Pancreas (tissue), 10 donors: ENCODE data around the gene TTC31. TPM values are rescaled to one million over a fixed set of nuclear protein-coding genes. Genes with fewer than 3 reads are reported as not detected.
A peak's percentile ranks its signal among the peaks of the same experiment; 100 is the strongest.

Source experiments
- ATAC-seq, 4 donors: fragments of 200-7000 bp; cut with Tn5 transposase; one replicate each; pipeline versions ENCODE4 v1.8.0 to v1.9.1; 2020; ENCODE audit warnings: mild to moderate bottlenecking in 4 of 4, moderate library complexity in 4 of 4
- DNase-seq, 6 donors: peaks; one replicate each; pipeline ENCODE4 v3.0.0-alpha.2; 2020
- FAIRE-seq: peaks from 2 replicates; lab custom pipeline; 2012; peaks lifted over from hg19 to GRCh38; lab: Jason Lieb, UNC
- H3K27ac ChIP-seq, 4 donors: fragments of 200-600 bp; sonication (generic); 1 replicate in 3 of 4; 2 replicates in 1 of 4; pipeline versions ENCODE4 v1.5.0 to v1.8.0; 2020
- H3K27me3 ChIP-seq, 4 donors: fragments of 200-600 bp; one replicate each; pipeline ENCODE4 v1.8.0; 2021
- H3K36me3 ChIP-seq, 3 donors: fragments of 200-600 bp; sonication (generic) in 1 of 3; one replicate each; pipeline versions ENCODE4 v1.5.0 to v1.8.0; 2020 to 2021
- H3K4me1 ChIP-seq, 3 donors: fragments of 200-600 bp; one replicate each; pipeline ENCODE4 v1.8.0; 2021
- H3K4me3 ChIP-seq, 4 donors: fragments of 200-600 bp; sonication (generic) in 2 of 4; one replicate each; pipeline versions ENCODE4 v1.5.0 to v1.8.0; 2020 to 2021
- H3K9me3 ChIP-seq, 4 donors: fragments of 200-600 bp; one replicate each; pipeline ENCODE4 v1.8.0; 2021
- CTCF ChIP-seq, 4 donors: fragments of 200-600 bp; sonication (generic) in 3 of 4; IDR thresholded peaks; one replicate each; pipeline versions ENCODE4 v1.5.0 to v1.8.0; 2021; ENCODE audit warnings: antibody characterized with exemption in 4 of 4
- WGBS, 2 donors: extraction: QIAGEN DNeasy Blood & Tissue Kit; methylation state at CpG; one replicate each; pipeline ENCODE4 v1.1.7; 2013; 5-methylcytosine and 5-hydroxymethylcytosine counted together
- intact Hi-C, 3 donors: fragments of 100-400 bp; cut with DNase I; formaldehyde crosslinking; loops; one replicate each; pipeline versions ENCODE4 v1.11.1 to v1.14.2; 2022
- polyA plus RNA-seq, 2 donors: library from polyadenylated mRNA; stranded (reverse); fragments of 200-250 nt; gene quantifications; one replicate each; pipeline ENCODE4 v1.2.3, GENCODE V29; 2013
- total RNA-seq, 6 donors: library from RNA; stranded (reverse); fragmentation: NEBNext Ultra II Directional in 4 of 6; extraction: Animal tissue kit (Norgen Biotek cat#: 25700) in 4 of 6; gene quantifications; one replicate each; pipeline versions ENCODE4 v1.2.1 to v1.2.4, GENCODE V29; 2021 to 2023
- donor health status: healthy with polysubstance abuse.
- donor health status: DM: no; HTN: no; CAD: no; lungs with moderate emphysema.
- donor health status: DM: no; HTN: no; CAD: no.
- donor health status: control.
- donor health status: control.
- donor health status: Bipolar disorder and iron deficiency.
- donor health status: DM: yes; HTN: yes; CAD: no.
- donor health status: DM: no; HTN: no; CAD: no.
- donor health status: DM: no; HTN: no; CAD: no.
- donor health status: DM: yes; HTN: yes; CAD: no.

Gene TTC31
- total and polyA plus RNA-seq, 8 donors, result 10.1 to 21.2 (median 12.1) TPM

- DNase-seq (no peak), FAIRE-seq (no peak), ATAC-seq (no peak)
- Histone ChIP-seq H3K4me3 (no peak overlapping the region), H3K36me3 (no peaks in the 10 kb centered on the region), H3K27me3 (peaks cover 0 to 44% (median 11%) of the 10 kb centered on the region in 4 donors), H3K27ac (no peak overlapping the region), H3K9me3 (no peaks in the 10 kb centered on the region), H3K4me1 (peaks cover 0 to 14% (median 9%) of the 10 kb centered on the region in 3 donors)
- no peak for TF ChIP-seq CTCF (IDR thresholded peaks at IDR 0.05)
- 33 to 42% methylated on average over 11 of the region's 11 CpGs for WGBS, 2 donors
- intact Hi-C loops, result no loop called here
Observed at GRCh38 chr2:74511104-74511989, 28.5 kb downstream of the TTC31 start.

- Histone ChIP-seq H3K4me3 (no peak overlapping the region), H3K27ac (no peak overlapping the region), H3K36me3 (no peaks in the 10 kb centered on the region), H3K4me1 (peaks cover 0 to 9% (median 4%) of the 10 kb centered on the region in 3 donors), H3K9me3 (no peaks in the 10 kb centered on the region), H3K27me3 (peaks cover 0 to 58% (median 11%) of the 10 kb centered on the region in 4 donors)
- WGBS, 2 donors, result 10 to 12% methylated on average over 35 to 36 of the region's 36 CpGs
- FAIRE-seq (no peak), ATAC-seq (no peak), DNase-seq (peak in 1 of 6 donors; percentile 43)
- intact Hi-C loops, result no loop called here
- no peak for TF ChIP-seq CTCF (IDR thresholded peaks at IDR 0.05)
Observed at GRCh38 chr2:74512744-74513604, 30.1 kb downstream of the TTC31 start.

- peaks cover 0 to 63% (median 11%) of the 10 kb centered on the region in 4 donors for H3K27me3 ChIP-seq
- intact Hi-C loops, result no loop called here
- no peak for TF ChIP-seq CTCF (IDR thresholded peaks at IDR 0.05)
- H3K9me3 ChIP-seq, result no peaks in the 10 kb centered on the region
- 9 to 11% methylated on average over 44 to 52 of the region's 52 CpGs for WGBS, 2 donors
- no peak overlapping the region for H3K27ac ChIP-seq
- no peak for FAIRE-seq
- peak in 1 of 6 donors; percentile 52 for DNase-seq
- no peaks in the 10 kb centered on the region for H3K36me3 ChIP-seq
- peaks cover 0 to 9% (median 0%) of the 10 kb centered on the region in 3 donors for H3K4me1 ChIP-seq
- ATAC-seq, result no peak
- H3K4me3 ChIP-seq, result no peak overlapping the region
Observed at GRCh38 chr2:74513605-74514367, 30.9 kb downstream of the TTC31 start.

GRCh38 chr2:74514368-74515270 is 31.7 kb downstream of the TTC31 start, which contains the start of gene TLX2:
Gene TLX2 (plus strand): TSS chr2:74514450. CDS start chr2:74514807, 357 bp downstream.
- WGBS, 2 donors, result 6 to 8% methylated on average over 72 to 82 of the region's 82 CpGs
- Histone ChIP-seq H3K4me1 (peaks cover 0 to 9% (median 0%) of the 10 kb centered on the region in 3 donors), H3K27me3 (peaks cover 0 to 72% (median 11%) of the 10 kb centered on the region in 4 donors), H3K27ac (no peak within 1 kb of the TSS), H3K9me3 (no peaks in the 10 kb centered on the region), H3K36me3 (no peaks in the 10 kb centered on the region), H3K4me3 (no peak within 1 kb of the TSS)
- DNase-seq (peak in 3 of 6 donors; percentile 32 to 84 (median 61)), FAIRE-seq (no peak), ATAC-seq (peak in 1 of 4 donors; percentile 6)
- no peak for TF ChIP-seq CTCF (IDR thresholded peaks at IDR 0.05)
- intact Hi-C loops, result no loop called here
